Thoracic aorta (tissue), 2 donors: ENCODE data around the gene RAB13. TPM values are rescaled to one million over a fixed set of nuclear protein-coding genes. Genes with fewer than 3 reads are reported as not detected.
A peak's percentile ranks its signal among the peaks of the same experiment; 100 is the strongest.
"Not testable (repeated sequence)": the region's sequence is repeated elsewhere in the genome, so short reads cannot be mapped to it uniquely, and the experiment has no call there.

Experiments used
- ATAC-seq: fragments of 150-250 bp; one replicate; pipeline ENCODE4 v1.8.0; 2017; ENCODE audit warnings: low read depth; ENCODE audit not compliant: insufficient number of reproducible peaks, low FRiP score
- DNase-seq: peaks from one replicate; pipeline ENCODE4 v3.0.0-alpha.2; 2020; ENCODE audit warnings: low spot score
- H3K27ac ChIP-seq, 2 donors: fragments of 200-600 bp; sonication (generic); 1 replicate in 1 of 2; 2 replicates in 1 of 2; pipeline ENCODE4 v1.5.1; 2016; ENCODE audit warnings: mild to moderate bottlenecking in 2 of 2, moderate library complexity in 2 of 2
- H3K27me3 ChIP-seq: fragments of 200-600 bp; sonication (generic); replicated peaks from 2 replicates; pipeline ENCODE4 v1.6.0; 2016; ENCODE audit warnings: mild to moderate bottlenecking; ENCODE audit not compliant: insufficient read depth
- H3K36me3 ChIP-seq: fragments of 200-600 bp; sonication (generic); one replicate; pipeline ENCODE4 v1.5.1; 2016
- H3K4me1 ChIP-seq, 2 donors: fragments of 200-600 bp; sonication (generic); 1 replicate in 1 of 2; 2 replicates in 1 of 2; pipeline versions ENCODE4 v1.5.1 to v1.6.0; 2016; ENCODE audit warnings: low read depth in 2 of 2, mild to moderate bottlenecking in 1 of 2; ENCODE audit not compliant: control insufficient read depth in 1 of 2
- H3K4me3 ChIP-seq: fragments of 200-600 bp; sonication (generic); 2 replicates; pipeline ENCODE4 v1.5.1; 2016; ENCODE audit warnings: mild to moderate bottlenecking
- H3K9me3 ChIP-seq: fragments of 200-600 bp; sonication (generic); 2 replicates; pipeline ENCODE4 v1.5.1; 2016
- total RNA-seq, 2 donors: library from RNA; depleted of rRNA; stranded (reverse); fragments of >200 nt; gene quantifications; one replicate each; pipeline versions ENCODE4 v1.1.0 to v1.2.3, GENCODE V29; 2016
- TF ChIP-seq, protein P1 (sequence below): fragments of 200-600 bp; sonication (generic); IDR thresholded peaks from one replicate; pipeline ENCODE4 v1.5.1; 2019; ENCODE audit warnings: antibody characterized with exemption

The RAB13 gene
- total RNA-seq, 2 donors from 2014 or later: 36.0 to 48.3 TPM

- DNase-seq (no peak), ATAC-seq (no peak)
- TF ChIP-seq, protein P1, sequence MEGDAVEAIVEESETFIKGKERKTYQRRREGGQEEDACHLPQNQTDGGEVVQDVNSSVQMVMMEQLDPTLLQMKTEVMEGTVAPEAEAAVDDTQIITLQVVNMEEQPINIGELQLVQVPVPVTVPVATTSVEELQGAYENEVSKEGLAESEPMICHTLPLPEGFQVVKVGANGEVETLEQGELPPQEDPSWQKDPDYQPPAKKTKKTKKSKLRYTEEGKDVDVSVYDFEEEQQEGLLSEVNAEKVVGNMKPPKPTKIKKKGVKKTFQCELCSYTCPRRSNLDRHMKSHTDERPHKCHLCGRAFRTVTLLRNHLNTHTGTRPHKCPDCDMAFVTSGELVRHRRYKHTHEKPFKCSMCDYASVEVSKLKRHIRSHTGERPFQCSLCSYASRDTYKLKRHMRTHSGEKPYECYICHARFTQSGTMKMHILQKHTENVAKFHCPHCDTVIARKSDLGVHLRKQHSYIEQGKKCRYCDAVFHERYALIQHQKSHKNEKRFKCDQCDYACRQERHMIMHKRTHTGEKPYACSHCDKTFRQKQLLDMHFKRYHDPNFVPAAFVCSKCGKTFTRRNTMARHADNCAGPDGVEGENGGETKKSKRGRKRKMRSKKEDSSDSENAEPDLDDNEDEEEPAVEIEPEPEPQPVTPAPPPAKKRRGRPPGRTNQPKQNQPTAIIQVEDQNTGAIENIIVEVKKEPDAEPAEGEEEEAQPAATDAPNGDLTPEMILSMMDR: no peak
- H3K27ac ChIP-seq: peak overlapping the region; percentile 80 to 92
- H3K4me3 ChIP-seq: peak overlapping the region; percentile 81
- no peaks in the 10 kb centered on the region for H3K9me3 ChIP-seq
- no peaks in the 10 kb centered on the region for H3K36me3 ChIP-seq
- no peaks in the 10 kb centered on the region for H3K27me3 ChIP-seq
- H3K4me1 ChIP-seq: peaks cover 9 to 19% of the 10 kb centered on the region in 2 donors
Measured at GRCh38 chr1:153984123-153984894, 1.8 kb downstream of the RAB13 start.

GRCh38 chr1:153981735-153982134 lies 4.4 kb downstream of the RAB13 start:
- peaks cover 9 to 15% of the 10 kb centered on the region in 2 donors for H3K4me1 ChIP-seq
- not testable (repeated sequence) for H3K27ac ChIP-seq, ATAC-seq, H3K9me3 ChIP-seq, H3K27me3 ChIP-seq, H3K4me3 ChIP-seq, H3K36me3 ChIP-seq, DNase-seq

GRCh38 chr1:153979091-153979490 lies 7.0 kb downstream of the RAB13 start:
- H3K27ac ChIP-seq, DNase-seq, H3K4me3 ChIP-seq, H3K4me1 ChIP-seq, H3K9me3 ChIP-seq, ATAC-seq, H3K27me3 ChIP-seq: not testable (repeated sequence)
- H3K36me3 ChIP-seq: peaks cover 11% of the 10 kb centered on the region

DNA sequence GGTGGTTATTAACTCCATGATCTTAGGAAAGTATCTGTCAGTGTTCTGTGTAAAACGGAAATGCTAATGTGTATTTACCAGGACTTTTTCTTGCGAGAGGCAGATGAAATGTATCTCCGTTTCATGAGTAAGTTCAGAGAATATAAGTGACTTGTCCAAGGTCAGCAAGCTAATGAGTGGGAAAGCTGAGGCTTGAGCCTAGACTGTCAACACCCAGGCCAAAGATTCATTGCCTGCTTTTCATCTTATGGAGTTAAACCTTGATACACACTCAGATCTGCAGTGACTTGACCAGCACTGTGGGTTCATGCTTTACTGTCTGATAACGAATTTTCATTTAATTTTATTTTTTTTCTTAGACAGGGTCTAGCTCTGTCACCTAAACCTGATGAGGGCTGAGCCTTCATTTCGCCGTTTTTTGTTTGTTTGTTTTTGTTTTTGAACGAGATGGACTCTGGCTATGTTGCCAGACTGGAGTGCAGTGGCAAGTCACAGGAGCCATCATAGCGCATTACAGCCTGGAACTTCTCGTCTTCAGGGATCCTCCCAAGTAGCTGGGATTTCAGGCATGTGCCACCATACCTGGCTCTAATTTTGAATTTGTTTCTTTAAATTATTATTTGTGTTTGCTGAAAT lies 7.7 kb downstream of the RAB13 start:
- H3K27ac ChIP-seq: peak overlapping the region; percentile 84
- peaks cover 8 to 10% of the 10 kb centered on the region in 2 donors for H3K4me1 ChIP-seq
- H3K27me3 ChIP-seq: no peaks in the 10 kb centered on the region
- H3K4me3 ChIP-seq: peak overlapping the region; percentile 85
- DNase-seq: no peak
- peaks cover 18% of the 10 kb centered on the region for H3K36me3 ChIP-seq
- no peaks in the 10 kb centered on the region for H3K9me3 ChIP-seq
- TF ChIP-seq, protein P1: no peak
- no peak for ATAC-seq

GRCh38 chr1:153977250-153978240 lies 8.6 kb downstream of the RAB13 start, which contains the start of gene JTB:
Gene JTB, minus strand, starts transcription at chr1:153977674. Its CDS starts 422 bp downstream, at chr1:153977252.
- Histone ChIP-seq H3K36me3 (peaks cover 23% of the 10 kb centered on the region), H3K4me1 (peaks cover 8 to 10% of the 10 kb centered on the region in 2 donors), H3K27me3 (no peaks in the 10 kb centered on the region), H3K27ac (peak within 1 kb of the TSS; percentile 84), H3K4me3 (peak within 1 kb of the TSS; percentile 85), H3K9me3 (no peaks in the 10 kb centered on the region)
- DNase-seq: peak; percentile 74
- peak; percentile 76 for ATAC-seq
- TF ChIP-seq, protein P1: no peak
